ENCODE data around the gene PTGER2.

DNA sequence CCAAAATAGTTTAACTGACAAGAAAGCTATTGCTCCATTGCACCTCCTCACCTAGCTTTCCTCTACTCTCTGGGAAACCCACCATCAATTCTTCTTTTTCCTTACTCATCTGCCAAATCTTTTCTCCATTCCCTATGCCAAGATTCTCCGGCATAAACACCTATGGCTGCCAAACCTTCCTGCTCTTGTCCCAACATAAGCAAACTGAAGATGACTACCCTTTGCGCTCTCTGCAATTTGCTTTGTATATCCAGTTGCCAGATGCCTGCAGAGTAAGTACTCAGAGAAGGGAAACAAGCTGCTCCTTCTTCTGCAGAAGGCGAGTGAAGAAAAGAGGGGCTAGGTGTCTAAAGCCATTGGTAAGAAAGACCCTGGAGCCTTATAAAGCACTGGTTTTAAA, 11.5 kb downstream of the PTGER2 start:
- TF ChIP-seq CTCF (IDR thresholded peaks at IDR 0.05) (no peak), POLR2A (IDR thresholded peaks at IDR 0.05) (no peak)
